Neural cell (in vitro differentiated cells): ENCODE results near the gene MXD1. TPM values are rescaled to one million over a fixed set of nuclear protein-coding genes. Genes with fewer than 3 reads are reported as not detected.

Experiments
- H2AFZ ChIP-seq: fragments of 200-600, 300-800 bp; sonication (generic), shearing (Covaris generic); 2 replicates; pipeline ENCODE4 v1.6.0; 2014; ENCODE audit warnings: low read depth, mild to moderate bottlenecking, antibody characterized with exemption, low read length, moderate library complexity
- H3F3A ChIP-seq: fragments of 200-600 bp; shearing (Covaris generic); 2 replicates; pipeline ENCODE4 v1.6.1; 2016; ENCODE audit warnings: mild to moderate bottlenecking, moderate library complexity, mixed read lengths, antibody characterized with exemption, low read length; ENCODE audit not compliant: insufficient read depth, poor library complexity, severe bottlenecking
- H3K27ac ChIP-seq: fragments of 200-600, 300-800 bp; sonication (generic), shearing (Covaris generic); 2 replicates; pipeline ENCODE4 v1.5.1; 2014; ENCODE audit warnings: mild to moderate bottlenecking, low read length, moderate library complexity
- H3K27me3 ChIP-seq: fragments of 300-800, 200-600 bp; sonication (generic), shearing (Covaris generic); 2 replicates; pipeline ENCODE4 v1.6.0; 2014; ENCODE audit warnings: mild to moderate bottlenecking, low read depth, low read length, moderate library complexity; ENCODE audit not compliant: insufficient read depth
- H3K36me3 ChIP-seq: fragments of 300-800, 200-600 bp; sonication (generic), shearing (Covaris generic); 2 replicates; pipeline ENCODE4 v1.5.1; 2014; ENCODE audit warnings: mild to moderate bottlenecking, antibody characterized with exemption, low read length, moderate library complexity; ENCODE audit not compliant: insufficient read depth
- H3K4me2 ChIP-seq: fragments of 300-800, 200-600 bp; sonication (generic), shearing (Covaris generic); 2 replicates; pipeline ENCODE4 v1.6.0; 2014; ENCODE audit warnings: mild to moderate bottlenecking, low read length
- H3K4me3 ChIP-seq: fragments of 300-800, 200-600 bp; sonication (generic), shearing (Covaris generic); 2 replicates; pipeline ENCODE4 v1.5.1; 2014; ENCODE audit warnings: mild to moderate bottlenecking, low read length, moderate library complexity
- H3K79me2 ChIP-seq: fragments of 200-600 bp; shearing (Covaris generic); replicated peaks from 2 replicates; pipeline ENCODE4 v1.6.0; 2014; ENCODE audit warnings: mild to moderate bottlenecking, low read length, moderate library complexity; ENCODE audit not compliant: insufficient read depth
- H3K9ac ChIP-seq: fragments of 300-800, 200-600 bp; sonication (generic), shearing (Covaris generic); 2 replicates; pipeline ENCODE4 v1.6.1; 2016; ENCODE audit warnings: mild to moderate bottlenecking, low read length, mixed read lengths
- H3K9me2 ChIP-seq: fragments of 200-600 bp; shearing (Covaris generic); 2 replicates; pipeline ENCODE4 v1.6.1; 2016; ENCODE audit warnings: mild to moderate bottlenecking, low read length, mixed read lengths; ENCODE audit not compliant: insufficient read depth
- H3K9me3 ChIP-seq: fragments of 200-600, 300-800 bp; sonication (generic), shearing (Covaris generic); 2 replicates; pipeline ENCODE4 v1.6.1; 2016; ENCODE audit warnings: mild to moderate bottlenecking, mixed run types, low read length, moderate library complexity, mixed read lengths
- H4K20me1 ChIP-seq: fragments of 200-600 bp; shearing (Covaris generic); 2 replicates; pipeline ENCODE4 v1.6.1; 2016; ENCODE audit warnings: mild to moderate bottlenecking, mixed run types; ENCODE audit not compliant: insufficient read depth
- CTCF ChIP-seq: fragments of 450-650 bp; IDR thresholded peaks from 2 replicates; pipeline ENCODE4 v1.5.1; 2014; ENCODE audit warnings: antibody characterized with exemption, mild to moderate bottlenecking, moderate library complexity; ENCODE audit not compliant: poor library complexity, severe bottlenecking
- EP300 ChIP-seq: fragments of 450-650 bp; conservative IDR thresholded peaks from 2 replicates; pipeline ENCODE4 v1.6.1; 2014; ENCODE audit warnings: antibody characterized with exemption, mild to moderate bottlenecking, moderate library complexity; ENCODE audit not compliant: poor library complexity, severe bottlenecking
- EZH2 ChIP-seq: fragments of 200-600, 300-800 bp; shearing (Covaris generic), sonication (generic); IDR thresholded peaks from 2 replicates; pipeline ENCODE4 v1.6.1; 2014; ENCODE audit warnings: antibody characterized with exemption, low read length, borderline replicate concordance, mild to moderate bottlenecking; ENCODE audit not compliant: insufficient read depth, poor library complexity, severe bottlenecking
- MXI1 ChIP-seq: fragments of 450-650 bp; conservative IDR thresholded peaks from 2 replicates; pipeline ENCODE4 v1.6.1; 2014; ENCODE audit warnings: antibody characterized with exemption, mild to moderate bottlenecking; ENCODE audit not compliant: poor library complexity, severe bottlenecking
- POLR2AphosphoS5 ChIP-seq: IDR thresholded peaks from 2 replicates; pipeline ENCODE4 v1.6.1; 2012
- RAD21 ChIP-seq: fragments of 450-650 bp; conservative IDR thresholded peaks from 2 replicates; pipeline ENCODE4 v1.6.1; 2014; ENCODE audit warnings: antibody characterized with exemption, mild to moderate bottlenecking, moderate library complexity
- SMC3 ChIP-seq: fragments of 450-650 bp; conservative IDR thresholded peaks from 2 replicates; pipeline ENCODE4 v1.6.1; 2014; ENCODE audit warnings: antibody characterized with exemption, mild to moderate bottlenecking, moderate library complexity; ENCODE audit not compliant: poor library complexity
- TAF1 ChIP-seq: IDR thresholded peaks from 2 replicates; pipeline ENCODE4 v1.6.1; 2012; ENCODE audit warnings: low read depth
- polyA plus RNA-seq: library from polyadenylated mRNA; depleted of rRNA; stranded (reverse); fragments of >200 nt; gene quantifications from 2 replicates; pipeline ENCODE4 v1.2.3, GENCODE V29; 2014
- TF ChIP-seq, protein P1 (sequence below): IDR thresholded peaks from 2 replicates; pipeline ENCODE4 v1.6.1; 2012; ENCODE audit warnings: borderline replicate concordance

Gene MXD1
- polyA plus RNA-seq, 1 donor from 2014 or later, result 16.4 TPM

DNA sequence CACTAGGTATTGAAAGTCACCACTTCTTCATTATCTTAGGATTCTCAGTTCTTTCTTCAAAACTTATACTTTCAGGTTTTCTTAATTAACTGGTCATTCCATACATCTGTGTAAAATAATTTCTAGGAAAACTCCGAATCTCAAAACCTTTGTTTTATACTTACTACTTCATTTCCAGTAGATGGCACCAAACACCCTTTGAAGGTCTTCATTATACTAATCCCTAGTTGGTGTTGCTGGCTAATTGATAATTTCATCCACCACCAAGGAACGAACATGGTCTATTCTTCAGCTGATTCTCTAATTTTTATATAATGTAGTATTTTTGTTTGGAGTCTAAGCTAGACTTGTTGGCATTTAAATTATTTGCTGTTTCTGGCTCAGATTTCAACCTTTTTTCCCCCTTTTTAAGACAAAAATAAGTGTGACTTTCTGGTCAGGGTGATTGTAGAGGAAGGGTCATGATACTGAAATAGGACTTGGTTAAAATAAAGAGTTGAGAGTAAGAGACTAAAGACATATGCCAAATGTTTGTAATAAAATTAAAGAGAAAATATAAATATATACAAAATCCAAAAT is 2.8 kb upstream of the MXD1 start:
- TF ChIP-seq MXI1 (no peak), RAD21 (peak; percentile 77), SMC3 (peak; percentile 64), CTCF (peak; percentile 76), TAF1 (no peak)
- TF ChIP-seq, protein P1, sequence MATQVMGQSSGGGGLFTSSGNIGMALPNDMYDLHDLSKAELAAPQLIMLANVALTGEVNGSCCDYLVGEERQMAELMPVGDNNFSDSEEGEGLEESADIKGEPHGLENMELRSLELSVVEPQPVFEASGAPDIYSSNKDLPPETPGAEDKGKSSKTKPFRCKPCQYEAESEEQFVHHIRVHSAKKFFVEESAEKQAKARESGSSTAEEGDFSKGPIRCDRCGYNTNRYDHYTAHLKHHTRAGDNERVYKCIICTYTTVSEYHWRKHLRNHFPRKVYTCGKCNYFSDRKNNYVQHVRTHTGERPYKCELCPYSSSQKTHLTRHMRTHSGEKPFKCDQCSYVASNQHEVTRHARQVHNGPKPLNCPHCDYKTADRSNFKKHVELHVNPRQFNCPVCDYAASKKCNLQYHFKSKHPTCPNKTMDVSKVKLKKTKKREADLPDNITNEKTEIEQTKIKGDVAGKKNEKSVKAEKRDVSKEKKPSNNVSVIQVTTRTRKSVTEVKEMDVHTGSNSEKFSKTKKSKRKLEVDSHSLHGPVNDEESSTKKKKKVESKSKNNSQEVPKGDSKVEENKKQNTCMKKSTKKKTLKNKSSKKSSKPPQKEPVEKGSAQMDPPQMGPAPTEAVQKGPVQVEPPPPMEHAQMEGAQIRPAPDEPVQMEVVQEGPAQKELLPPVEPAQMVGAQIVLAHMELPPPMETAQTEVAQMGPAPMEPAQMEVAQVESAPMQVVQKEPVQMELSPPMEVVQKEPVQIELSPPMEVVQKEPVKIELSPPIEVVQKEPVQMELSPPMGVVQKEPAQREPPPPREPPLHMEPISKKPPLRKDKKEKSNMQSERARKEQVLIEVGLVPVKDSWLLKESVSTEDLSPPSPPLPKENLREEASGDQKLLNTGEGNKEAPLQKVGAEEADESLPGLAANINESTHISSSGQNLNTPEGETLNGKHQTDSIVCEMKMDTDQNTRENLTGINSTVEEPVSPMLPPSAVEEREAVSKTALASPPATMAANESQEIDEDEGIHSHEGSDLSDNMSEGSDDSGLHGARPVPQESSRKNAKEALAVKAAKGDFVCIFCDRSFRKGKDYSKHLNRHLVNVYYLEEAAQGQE, result no peak
- Histone ChIP-seq H4K20me1 (no peaks in the 10 kb centered on the region), H2AFZ (no peak overlapping the region), H3K79me2 (peaks cover 15% of the 10 kb centered on the region), H3K36me3 (no peaks in the 10 kb centered on the region), H3K9me3 (no peaks in the 10 kb centered on the region), H3K27me3 (no peaks in the 10 kb centered on the region), H3K27ac (no peak overlapping the region), H3K9ac (no peak overlapping the region), H3K4me3 (no peak overlapping the region), H3K4me2 (no peak overlapping the region), H3F3A (no peaks in the 10 kb centered on the region), H3K9me2 (no peaks in the 10 kb centered on the region)

- Histone ChIP-seq H3K27me3 (no peaks in the 10 kb centered on the region), H3K79me2 (peaks cover 25% of the 10 kb centered on the region), H3K9me3 (no peaks in the 10 kb centered on the region), H3K9me2 (no peaks in the 10 kb centered on the region), H2AFZ (peak overlapping the region; percentile 73), H4K20me1 (no peaks in the 10 kb centered on the region), H3K4me2 (peak overlapping the region; percentile 54), H3K36me3 (no peaks in the 10 kb centered on the region), H3K4me3 (peak overlapping the region; percentile 85), H3K27ac (peak overlapping the region; percentile 88), H3F3A (no peaks in the 10 kb centered on the region), H3K9ac (peak overlapping the region; percentile 95)
- no peak for TF ChIP-seq EP300
- TF ChIP-seq EZH2, result no peak
- TF ChIP-seq SMC3, result peak; percentile 45
- TF ChIP-seq TAF1, result no peak
- peak; percentile 90 for TF ChIP-seq POLR2AphosphoS5
- TF ChIP-seq MXI1, result peak; percentile 95
- peak; percentile 38 for TF ChIP-seq CTCF
- TF ChIP-seq RAD21, result peak; percentile 32
- TF ChIP-seq, protein P1, result peak; percentile 80
Observed at GRCh38 chr2:69914164-69914949, 552 bp upstream of the MXD1 start.
